ENCODE measurements around the gene IFT57.

The IFT57 gene

DNA sequence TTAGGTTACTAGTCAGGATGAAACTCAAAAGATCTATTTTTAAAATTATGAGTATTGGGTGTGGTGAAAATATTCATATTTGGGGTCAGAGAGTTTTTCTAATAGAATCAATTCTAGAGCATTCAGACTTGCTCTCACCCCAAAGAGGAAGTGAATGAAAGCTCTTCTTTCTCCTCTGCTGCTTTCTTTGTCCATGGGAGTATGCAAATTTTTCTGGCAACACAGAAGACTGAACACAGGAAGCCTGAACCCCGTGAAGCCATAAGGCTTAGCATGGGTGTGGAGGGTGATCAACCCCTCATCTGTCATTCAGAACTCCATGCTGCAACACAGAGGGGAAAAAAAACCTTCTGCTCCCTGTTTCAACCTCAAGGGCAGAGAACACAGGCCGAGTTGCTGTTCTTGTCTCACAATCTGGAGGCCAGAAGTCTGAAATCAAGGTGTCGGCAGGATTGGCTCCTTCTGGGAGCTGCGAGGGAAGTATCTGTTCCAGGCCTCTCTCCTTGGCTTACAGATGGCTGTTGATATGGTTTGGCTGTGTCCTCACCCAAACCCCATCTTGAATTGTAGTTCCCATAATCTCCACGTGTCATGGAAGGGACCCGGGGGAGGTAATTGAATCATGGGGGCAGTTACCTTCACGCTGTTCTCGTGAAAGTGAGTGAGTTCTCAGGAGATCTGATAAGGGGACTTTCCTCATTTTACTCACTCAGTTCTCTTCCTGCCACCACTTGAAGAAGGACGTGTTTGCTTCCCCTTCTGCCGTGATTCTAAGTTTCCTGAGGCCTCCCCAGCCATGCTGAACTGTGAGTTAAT lies 97.7 kb downstream of the IFT57 start:
- peak; percentile 14 for DNase-seq (ENCODE audit: low read depth)

DNA sequence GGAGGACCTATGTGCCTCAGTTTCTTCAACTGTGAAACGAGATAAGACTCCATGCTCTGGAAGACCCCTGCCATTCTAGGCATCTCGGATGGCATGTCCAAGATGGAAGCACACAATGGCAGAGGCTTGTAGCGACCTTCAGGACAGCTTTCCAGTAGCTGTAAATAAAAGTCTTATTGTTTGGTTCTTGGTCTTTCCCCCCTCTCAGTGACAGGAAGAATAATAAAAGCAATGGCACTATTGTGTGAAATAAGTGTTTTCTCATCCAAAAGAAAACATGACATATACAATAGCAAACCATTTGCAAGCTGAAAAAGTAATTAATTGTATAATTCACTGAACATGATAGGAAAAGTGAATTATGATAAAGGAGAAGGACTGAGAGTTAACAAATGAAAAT lies 98.9 kb downstream of the IFT57 start:
- no peak for DNase-seq (ENCODE audit: low read depth)

DNA sequence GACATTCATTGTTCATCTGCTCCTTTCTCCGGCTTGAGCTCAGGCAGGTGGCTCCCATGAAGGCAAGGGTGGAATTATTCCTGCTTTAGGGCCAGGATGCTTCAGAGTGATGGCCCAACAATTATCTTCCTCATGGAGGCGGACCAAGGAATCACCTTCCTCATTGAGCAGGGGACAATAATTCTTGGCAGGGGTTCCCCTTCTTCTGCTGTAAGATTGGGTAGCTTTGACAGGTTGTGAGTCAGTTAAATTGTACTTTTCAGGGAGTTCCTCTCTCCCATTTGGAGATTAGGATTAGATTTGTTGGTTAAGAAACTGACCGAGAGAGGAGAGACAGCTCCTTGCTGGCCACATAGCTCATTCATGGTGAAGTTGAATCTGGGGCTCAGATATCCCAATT lies 99.9 kb downstream of the IFT57 start:
- no peak for DNase-seq (ENCODE audit: low read depth)

DNA sequence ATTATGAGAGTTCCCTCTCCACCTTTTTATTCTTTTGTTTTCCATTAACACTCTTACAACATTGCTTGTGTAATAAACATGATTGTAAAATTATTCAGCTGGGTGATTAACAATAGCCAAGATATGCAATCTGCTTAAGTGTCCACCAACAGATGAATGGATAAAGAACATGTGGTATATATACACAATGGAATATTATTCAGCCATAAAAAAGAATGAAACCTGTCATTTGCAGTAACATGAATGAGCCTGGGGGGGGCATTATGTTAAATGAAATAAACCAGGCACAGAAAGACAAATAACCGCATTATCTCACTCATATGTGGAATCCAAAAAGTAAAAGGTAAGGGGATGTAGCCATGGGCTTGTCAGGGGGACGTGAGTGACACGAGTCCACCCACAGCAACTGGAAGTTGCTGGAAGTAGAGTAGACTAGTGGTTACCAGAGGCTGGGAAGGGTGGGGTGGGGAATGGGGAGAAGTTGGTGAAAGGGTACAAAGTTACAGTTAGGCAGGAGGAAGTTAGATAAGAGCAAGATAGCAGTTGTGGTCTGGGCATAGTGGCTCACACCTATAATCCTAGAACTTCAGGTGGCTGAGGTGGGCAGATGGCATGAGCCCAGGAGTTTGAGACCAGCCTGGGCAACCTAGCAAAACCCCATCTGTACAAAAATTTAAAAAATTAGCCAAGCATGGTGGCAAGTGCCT lies 102.7 kb downstream of the IFT57 start:
- no peak for DNase-seq (ENCODE audit: low read depth)

DNA sequence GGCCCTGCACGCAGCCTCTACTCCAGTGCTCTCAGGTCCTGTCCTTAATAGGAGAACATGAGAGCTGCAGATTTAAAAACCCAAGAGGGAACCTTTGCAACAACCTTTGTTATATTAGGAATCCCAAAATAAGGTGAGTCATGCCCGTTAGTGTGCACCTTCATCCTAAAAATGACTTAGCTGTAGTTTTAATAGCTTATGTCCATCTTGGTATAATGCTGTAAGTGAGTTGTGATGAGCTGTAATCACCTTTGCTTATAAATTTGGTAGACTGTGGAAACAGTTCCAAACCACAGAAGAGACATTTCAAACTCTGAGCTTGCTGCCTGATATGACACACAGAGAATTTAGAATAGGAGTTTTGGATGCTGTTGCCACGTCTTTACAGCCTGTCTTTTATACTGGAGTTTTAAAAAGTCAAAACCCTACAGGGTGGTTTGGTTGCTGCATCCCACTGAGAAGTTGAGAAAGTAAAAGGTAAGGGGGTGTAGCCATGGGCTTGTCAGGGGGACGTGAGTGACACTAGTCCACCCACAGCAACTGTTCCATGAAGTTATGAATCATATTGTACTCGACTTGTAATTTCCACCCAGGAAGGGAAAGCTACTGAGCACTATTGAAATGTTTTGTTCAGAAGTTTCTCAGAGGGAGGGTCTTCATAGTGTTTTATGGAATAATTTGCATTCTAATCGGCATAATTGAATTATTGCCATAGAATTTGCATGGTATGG lies 104.0 kb downstream of the IFT57 start:
- DNase-seq (ENCODE audit: low read depth), result no peak

DNA sequence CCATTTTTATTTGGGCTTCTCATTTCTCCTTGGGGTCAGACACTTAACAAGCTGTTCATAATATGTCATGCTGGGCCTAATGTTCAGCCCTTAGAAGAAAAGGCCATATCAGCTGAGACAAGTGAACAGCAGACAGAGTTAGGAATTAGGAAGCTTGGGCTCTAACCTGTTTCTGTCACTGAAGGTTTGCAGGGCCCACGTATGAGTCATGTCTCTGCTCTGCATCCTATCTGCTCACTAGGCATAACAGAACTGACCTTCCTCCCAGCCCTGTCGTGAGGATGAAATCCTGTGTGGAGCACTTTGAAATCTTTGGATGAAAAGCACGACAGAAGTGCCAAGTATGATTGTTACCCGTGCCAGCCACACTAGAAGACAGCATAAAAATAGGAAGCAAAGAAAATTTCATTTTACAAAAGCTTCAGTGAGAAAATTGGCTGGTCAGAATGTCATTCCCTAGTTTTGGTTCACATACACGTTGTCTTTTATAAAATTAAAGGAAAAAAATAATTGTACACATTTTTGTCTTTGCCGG lies 104.9 kb downstream of the IFT57 start:
- DNase-seq (ENCODE audit: low read depth), result no peak

DNA sequence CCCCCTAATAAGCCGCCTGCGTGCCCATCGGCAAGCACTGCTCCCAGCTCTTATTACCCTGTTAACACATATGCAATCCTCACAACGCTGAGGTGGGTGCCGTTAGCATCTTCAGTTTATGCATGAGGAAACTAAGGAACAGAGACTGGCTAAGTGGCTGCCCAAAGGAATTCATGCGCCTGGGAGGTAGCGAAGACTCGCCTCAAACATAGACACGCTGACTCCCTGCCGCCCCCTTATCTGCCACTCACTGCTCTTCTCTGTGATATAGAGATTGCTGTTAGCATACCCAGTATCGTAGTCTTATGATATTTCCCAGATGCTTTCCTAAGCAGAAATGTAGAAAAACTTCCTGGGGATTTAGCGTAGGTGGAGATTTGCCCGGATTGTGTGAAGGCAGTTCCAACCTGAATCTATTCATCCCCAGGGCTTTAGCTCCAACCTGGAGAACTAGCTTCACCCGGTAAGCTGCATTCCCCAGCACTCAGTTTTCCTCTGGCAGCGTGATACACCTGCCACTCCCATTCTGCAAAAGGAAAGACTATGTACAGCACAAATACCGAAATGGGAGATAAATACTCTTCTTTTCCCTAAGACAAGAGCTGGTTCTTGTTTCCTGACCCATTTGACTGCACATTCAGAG lies 107.7 kb downstream of the IFT57 start:
- DNase-seq (ENCODE audit: low read depth), result no peak

DNA sequence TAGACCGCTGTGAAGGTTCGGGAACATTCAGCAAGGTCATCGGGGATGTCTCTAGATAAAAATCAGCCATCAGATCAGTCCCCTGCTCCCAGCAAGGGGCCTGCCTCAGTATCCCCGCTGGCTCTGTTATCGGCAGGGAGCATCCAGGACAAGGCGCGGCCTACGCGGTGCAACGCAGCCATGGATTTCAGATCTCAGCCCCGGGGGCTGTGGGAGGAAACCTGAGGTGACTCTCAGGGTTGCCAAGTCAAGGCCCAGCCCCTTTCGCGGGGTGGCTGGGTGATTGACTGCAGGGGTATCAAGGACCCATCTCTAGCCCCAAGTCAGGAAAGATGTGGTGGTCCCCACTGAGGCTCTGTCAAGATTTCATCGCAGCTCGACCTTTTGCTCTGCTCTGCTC lies 108.2 kb downstream of the IFT57 start:
- no peak for DNase-seq (ENCODE audit: low read depth)

DNA sequence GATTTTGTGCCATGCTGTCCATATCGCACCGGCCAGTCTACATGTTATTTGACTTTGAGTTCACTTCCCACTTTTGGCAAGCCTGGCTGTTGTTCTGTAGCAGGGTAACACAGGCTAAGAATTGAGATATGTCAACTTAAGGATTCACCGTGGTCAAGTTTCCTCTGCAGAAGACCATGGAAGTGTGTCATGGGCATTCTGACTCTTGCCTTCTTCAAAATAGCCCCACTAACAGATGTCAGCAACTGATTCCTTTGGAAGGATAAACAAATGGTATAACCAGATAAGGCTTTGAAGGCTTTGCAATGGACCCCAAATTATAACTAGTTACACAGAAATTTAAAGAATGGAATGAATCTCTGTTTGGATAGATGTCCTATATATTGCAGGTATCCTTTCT lies 111.3 kb downstream of the IFT57 start:
- no peak for DNase-seq (ENCODE audit: low read depth)
